Neural cell (in vitro differentiated cells): ENCODE measurements around the gene LSAMP.

Experiments used
- CTCF ChIP-seq: fragments of 450-650 bp; IDR thresholded peaks from 2 replicates; pipeline ENCODE4 v1.5.1; 2014; ENCODE audit warnings: antibody characterized with exemption, mild to moderate bottlenecking, moderate library complexity; ENCODE audit not compliant: poor library complexity, severe bottlenecking
- EZH2 ChIP-seq: fragments of 200-600, 300-800 bp; shearing (Covaris generic), sonication (generic); IDR thresholded peaks from 2 replicates; pipeline ENCODE4 v1.6.1; 2014; ENCODE audit warnings: antibody characterized with exemption, low read length, borderline replicate concordance, mild to moderate bottlenecking; ENCODE audit not compliant: insufficient read depth, poor library complexity, severe bottlenecking
- POLR2AphosphoS5 ChIP-seq: IDR thresholded peaks from 2 replicates; pipeline ENCODE4 v1.6.1; 2012
- TAF1 ChIP-seq: IDR thresholded peaks from 2 replicates; pipeline ENCODE4 v1.6.1; 2012; ENCODE audit warnings: low read depth

- no peak for TF ChIP-seq CTCF
- no peak for TF ChIP-seq POLR2AphosphoS5
- no peak for TF ChIP-seq TAF1
- TF ChIP-seq EZH2 = no peak
These were observed 599.3 kb downstream of the LSAMP start for GRCh38 chr3:115845986-115846385.
